Transverse colon (tissue), 4 donors: ENCODE results near the gene SLC38A6. TPM values are rescaled to one million over a fixed set of nuclear protein-coding genes. Genes with fewer than 3 reads are reported as not detected.

Experiments
- DNase-seq: peaks from one replicate; pipeline ENCODE4 v3.0.0-alpha.2; 2019
- H3K27ac ChIP-seq, 4 donors: fragments of 200-600 bp; sonication (generic); 2 replicates each; pipeline ENCODE4 v1.5.1; 2016 to 2018; ENCODE audit warnings: inconsistent platforms in 4 of 4
- H3K27me3 ChIP-seq: fragments of 200-600 bp; sonication (generic); 2 replicates; pipeline ENCODE4 v1.5.1; 2017; ENCODE audit warnings: inconsistent platforms
- H3K36me3 ChIP-seq, 4 donors: fragments of 200-600 bp; sonication (generic); 2 replicates each; pipeline ENCODE4 v1.5.1; 2017 to 2019; ENCODE audit warnings: inconsistent platforms in 4 of 4
- H3K4me1 ChIP-seq, 4 donors: fragments of 200-600 bp; sonication (generic); 2 replicates each; pipeline ENCODE4 v1.5.1; 2017 to 2020; ENCODE audit warnings: inconsistent platforms in 4 of 4
- H3K4me3 ChIP-seq, 4 donors: fragments of 200-600 bp; sonication (generic); 1 replicate in 1 of 4; 2 replicates in 3 of 4; pipeline versions ENCODE4 v1.5.1 to v1.6.1; 2017 to 2019; ENCODE audit warnings: inconsistent platforms in 4 of 4
- H3K9me3 ChIP-seq, 2 donors: fragments of 200-600 bp; sonication (generic); 2 replicates each; pipeline ENCODE4 v1.5.1; 2017 to 2019; ENCODE audit warnings: inconsistent platforms in 2 of 2
- CTCF ChIP-seq, 5 experiments: fragments of 200-600 bp in 3 of 5; fragments of 450-650 bp in 2 of 5; sonication (generic) in 3 of 5; IDR thresholded peaks; 1 replicate in 2 of 5; 2 replicates in 3 of 5; pipeline ENCODE4 v1.5.1; 2016 to 2017; ENCODE audit warnings: antibody characterized with exemption in 5 of 5, inconsistent platforms in 3 of 5, mild to moderate bottlenecking in 2 of 5, moderate library complexity in 1 of 5
- EP300 ChIP-seq: sonication (generic); formaldehyde crosslinking; IDR thresholded peaks from one replicate; pipeline ENCODE4 v1.6.1; 2017; ENCODE audit warnings: antibody characterized with exemption, low read depth
- POLR2A ChIP-seq: fragments of 450-650 bp; IDR thresholded peaks from one replicate; pipeline ENCODE4 v1.6.1; 2016; ENCODE audit warnings: antibody characterized with exemption, mild to moderate bottlenecking, moderate library complexity
- POLR2AphosphoS5 ChIP-seq, 3 donors: sonication (generic); formaldehyde crosslinking; IDR thresholded peaks; one replicate each; pipeline ENCODE4 v1.6.1; 2016; ENCODE audit warnings: antibody characterized with exemption in 3 of 3
- WGBS, 2 donors: methylation state at CpG; one replicate each; pipeline ENCODE4 v1.1.5; 2018; ENCODE audit warnings: low coverage in 1 of 2; 5-methylcytosine and 5-hydroxymethylcytosine counted together
- in situ Hi-C, 4 donors: fragments of 200-750 bp; cut with MboI; loops; one replicate each; pipeline versions ENCODE4 v1.15.0 to v1.15.1; 2017; ENCODE audit warnings: low sequenced_read_pairs in 3 of 4, low pct_ligation_motif_present in 1 of 4, low pct_unique_long_range_greater_than_20kb in 1 of 4
- intact Hi-C: fragments of 100-400 bp; cut with DNase I; formaldehyde crosslinking; loops from one replicate; pipeline ENCODE4 v1.15.1; 2023; ENCODE audit warnings: low total_unique reads
- total RNA-seq, 4 donors: library from RNA; depleted of rRNA; stranded (reverse); fragments of >200 nt; gene quantifications; one replicate each; pipeline ENCODE4 v1.1.0, GENCODE V29; 2016

Gene SLC38A6
- total RNA-seq, 4 donors from 2014 or later, result 7.9 to 20.6 (median 10.0) TPM; not detected in 1

- intact Hi-C loops (no loop called here), in situ Hi-C loops (no loop called here)
- H3K9me3 ChIP-seq, result no peaks in the 10 kb centered on the region
- DNase-seq, result no peak
- peaks cover 0 to 5% (median 0%) of the 10 kb centered on the region in 4 donors for H3K36me3 ChIP-seq
- H3K4me3 ChIP-seq, result no peak overlapping the region
- TF ChIP-seq POLR2A (no peak), POLR2AphosphoS5 (IDR thresholded peaks at IDR 0.05) (no peak), CTCF (IDR thresholded peaks at IDR 0.05) (no peak), EP300 (no peak)
- 83 to 96% methylated on average over 2 of the region's 2 CpGs for WGBS, 2 donors
- peaks cover 0 to 8% (median 4%) of the 10 kb centered on the region in 4 donors for H3K4me1 ChIP-seq
- no peak overlapping the region for H3K27ac ChIP-seq
- H3K27me3 ChIP-seq, result no peaks in the 10 kb centered on the region
Measured at GRCh38 chr14:60986500-60986899, 5.5 kb downstream of the SLC38A6 start.

DNA sequence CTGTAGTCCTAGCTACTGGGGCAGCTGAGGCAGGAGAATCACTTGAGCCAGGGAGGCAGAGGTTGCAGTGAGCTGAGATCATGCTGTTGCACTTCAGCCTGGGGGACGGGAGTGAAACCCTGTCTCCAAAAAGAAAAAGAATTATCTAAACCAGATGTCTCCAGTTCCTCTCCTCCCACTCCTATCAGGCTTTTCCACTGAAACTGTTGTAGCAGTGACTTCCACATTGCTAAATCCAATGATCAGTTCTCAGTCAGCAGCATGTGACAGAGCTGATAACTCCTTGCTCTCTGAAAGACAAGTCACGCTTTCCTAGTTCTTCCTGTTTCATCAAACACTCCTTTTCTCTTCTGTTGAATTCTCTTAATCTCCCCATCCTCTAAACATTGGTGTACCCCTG, 8.6 kb downstream of the SLC38A6 start:
- intact Hi-C loops, result no loop called here
- no peaks in the 10 kb centered on the region for H3K9me3 ChIP-seq
- no peak overlapping the region for H3K27ac ChIP-seq
- in situ Hi-C loops, result no loop called here
- no peak for DNase-seq
- no peak overlapping the region for H3K4me3 ChIP-seq
- H3K36me3 ChIP-seq, result peaks cover 0 to 10% (median 0%) of the 10 kb centered on the region in 4 donors
- 83% methylated on average over 2 of the region's 2 CpGs for WGBS, 2 donors
- no peaks in the 10 kb centered on the region for H3K27me3 ChIP-seq
- TF ChIP-seq CTCF (IDR thresholded peaks at IDR 0.05), result no peak
- TF ChIP-seq POLR2A, result no peak
- TF ChIP-seq EP300, result no peak
- TF ChIP-seq POLR2AphosphoS5 (IDR thresholded peaks at IDR 0.05), result no peak
- H3K4me1 ChIP-seq, result no peaks in the 10 kb centered on the region

DNA sequence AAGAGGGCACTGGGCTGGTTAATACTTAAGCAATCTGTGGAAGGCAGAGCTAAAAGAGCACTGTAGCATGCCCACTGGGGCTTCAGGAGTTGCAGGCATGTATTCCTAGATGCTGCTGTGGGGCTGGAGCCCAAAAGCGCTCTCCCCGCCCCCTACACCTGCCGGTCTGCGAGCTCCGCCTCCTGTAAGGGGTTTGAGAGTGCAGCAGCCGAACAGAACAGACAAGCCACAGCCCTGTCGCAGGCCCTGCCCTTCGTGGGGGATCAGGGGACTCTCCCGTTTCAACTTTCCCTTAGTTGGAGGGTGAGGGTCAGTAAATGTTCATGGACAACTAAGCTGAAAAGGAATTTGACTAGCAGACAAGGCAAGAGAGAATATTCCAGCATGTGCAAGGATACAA, 17.6 kb downstream of the SLC38A6 start:
- H3K36me3 ChIP-seq, result no peaks in the 10 kb centered on the region
- intact Hi-C loops, result no loop called here
- no peak overlapping the region for H3K4me3 ChIP-seq
- in situ Hi-C loops, result no loop called here
- no peaks in the 10 kb centered on the region for H3K9me3 ChIP-seq
- 82% methylated on average over 9 of the region's 9 CpGs; no CpG with 5 or more reads in 1 of the 2 donors for WGBS, 2 donors
- H3K27ac ChIP-seq, result no peak overlapping the region
- no peak for TF ChIP-seq POLR2A
- H3K27me3 ChIP-seq, result no peaks in the 10 kb centered on the region
- DNase-seq, result no peak
- H3K4me1 ChIP-seq, result no peaks in the 10 kb centered on the region

GRCh38 chr14:60999536-60999935, 18.5 kb downstream of the SLC38A6 start:
- H3K27me3 ChIP-seq, result no peaks in the 10 kb centered on the region
- no peak overlapping the region for H3K4me3 ChIP-seq
- no peak for TF ChIP-seq POLR2AphosphoS5 (IDR thresholded peaks at IDR 0.05)
- TF ChIP-seq EP300, result no peak
- no peak for TF ChIP-seq CTCF (IDR thresholded peaks at IDR 0.05)
- no peak for TF ChIP-seq POLR2A
- DNase-seq, result no peak
- H3K36me3 ChIP-seq, result no peaks in the 10 kb centered on the region
- H3K4me1 ChIP-seq, result no peaks in the 10 kb centered on the region
- 94 to 100% methylated on average over 1 to 2 of the region's 2 CpGs for WGBS, 2 donors
- no peaks in the 10 kb centered on the region for H3K9me3 ChIP-seq
- in situ Hi-C loops (no loop called here), intact Hi-C loops (no loop called here)
- H3K27ac ChIP-seq, result no peak overlapping the region

- H3K4me1 ChIP-seq, result no peaks in the 10 kb centered on the region
- H3K4me3 ChIP-seq, result no peak overlapping the region
- no peaks in the 10 kb centered on the region for H3K36me3 ChIP-seq
- WGBS, 2 donors, result 100% methylated on average over 1 of the region's 1 CpG
- TF ChIP-seq POLR2AphosphoS5 (IDR thresholded peaks at IDR 0.05), result no peak
- no peak for TF ChIP-seq POLR2A
- TF ChIP-seq EP300, result no peak
- no peak for TF ChIP-seq CTCF (IDR thresholded peaks at IDR 0.05)
- no peaks in the 10 kb centered on the region for H3K9me3 ChIP-seq
- no peak overlapping the region for H3K27ac ChIP-seq
- in situ Hi-C loops, result no loop called here
- no peaks in the 10 kb centered on the region for H3K27me3 ChIP-seq
- no peak for DNase-seq
- intact Hi-C loops, result no loop called here
Measured at GRCh38 chr14:61003571-61003970, 22.5 kb downstream of the SLC38A6 start.
